ENCODE measurements around the gene AP5Z1.

The AP5Z1 gene

GRCh38 chr7:4734587-4735345, 40.7 kb upstream of the AP5Z1 start:
- DNase-seq = no peak
- no peaks in the 10 kb centered on the region for H3K27me3 ChIP-seq (replicated peaks; ENCODE audit: control insufficient read depth, insufficient read depth, low read length, poor library complexity, severe bottlenecking)
- no peak overlapping the region for H3K4me3 ChIP-seq (ENCODE audit: insufficient read depth, low read depth, low read length, poor library complexity, severe bottlenecking)
- peaks cover 25% of the 10 kb centered on the region for H3K4me1 ChIP-seq (ENCODE audit: control insufficient read depth, insufficient read depth, low read length, poor library complexity, severe bottlenecking)
- H3K36me3 ChIP-seq (ENCODE audit: control insufficient read depth, insufficient read depth, low read length) = peaks cover 6% of the 10 kb centered on the region
- H3K9me3 ChIP-seq (ENCODE audit: control insufficient read depth, low read length) = no peaks in the 10 kb centered on the region
- H3K27ac ChIP-seq (ENCODE audit: insufficient read depth, low read length, poor library complexity, severe bottlenecking) = peak overlapping the region; percentile 16

- Histone ChIP-seq H3K36me3 (ENCODE audit: control insufficient read depth, insufficient read depth, low read length) (peaks cover 17% of the 10 kb centered on the region), H3K27me3 (replicated peaks; ENCODE audit: control insufficient read depth, insufficient read depth, low read length, poor library complexity, severe bottlenecking) (no peaks in the 10 kb centered on the region), H3K4me3 (ENCODE audit: insufficient read depth, low read depth, low read length, poor library complexity, severe bottlenecking) (no peak overlapping the region), H3K4me1 (ENCODE audit: control insufficient read depth, insufficient read depth, low read length, poor library complexity, severe bottlenecking) (peaks cover 18% of the 10 kb centered on the region), H3K27ac (ENCODE audit: insufficient read depth, low read length, poor library complexity, severe bottlenecking) (no peak overlapping the region), H3K9me3 (ENCODE audit: control insufficient read depth, low read length) (no peaks in the 10 kb centered on the region)
- DNase-seq = no peak
Measured at GRCh38 chr7:4737300-4737699, 38.1 kb upstream of the AP5Z1 start.

GRCh38 chr7:4738711-4739527, 36.5 kb upstream of the AP5Z1 start:
- Histone ChIP-seq H3K4me3 (ENCODE audit: insufficient read depth, low read depth, low read length, poor library complexity, severe bottlenecking) (peak overlapping the region; percentile 3), H3K9me3 (ENCODE audit: control insufficient read depth, low read length) (no peaks in the 10 kb centered on the region), H3K27me3 (replicated peaks; ENCODE audit: control insufficient read depth, insufficient read depth, low read length, poor library complexity, severe bottlenecking) (no peaks in the 10 kb centered on the region), H3K4me1 (ENCODE audit: control insufficient read depth, insufficient read depth, low read length, poor library complexity, severe bottlenecking) (peaks cover 15% of the 10 kb centered on the region), H3K36me3 (ENCODE audit: control insufficient read depth, insufficient read depth, low read length) (peaks cover 21% of the 10 kb centered on the region), H3K27ac (ENCODE audit: insufficient read depth, low read length, poor library complexity, severe bottlenecking) (peak overlapping the region; percentile 48)
- DNase-seq = no peak

- Histone ChIP-seq H3K36me3 (ENCODE audit: control insufficient read depth, insufficient read depth, low read length) (peaks cover 21% of the 10 kb centered on the region), H3K4me1 (ENCODE audit: control insufficient read depth, insufficient read depth, low read length, poor library complexity, severe bottlenecking) (peaks cover 20% of the 10 kb centered on the region), H3K27me3 (replicated peaks; ENCODE audit: control insufficient read depth, insufficient read depth, low read length, poor library complexity, severe bottlenecking) (no peaks in the 10 kb centered on the region), H3K9me3 (ENCODE audit: control insufficient read depth, low read length) (no peaks in the 10 kb centered on the region), H3K27ac (ENCODE audit: insufficient read depth, low read length, poor library complexity, severe bottlenecking) (peak overlapping the region; percentile 48), H3K4me3 (ENCODE audit: insufficient read depth, low read depth, low read length, poor library complexity, severe bottlenecking) (peak overlapping the region; percentile 3)
- DNase-seq = peak; percentile 37 to 49 (median 46)
Measured at GRCh38 chr7:4739528-4739992, 35.9 kb upstream of the AP5Z1 start.

- Histone ChIP-seq H3K9me3 (ENCODE audit: control insufficient read depth, low read length) (no peaks in the 10 kb centered on the region), H3K4me3 (ENCODE audit: insufficient read depth, low read depth, low read length, poor library complexity, severe bottlenecking) (no peak overlapping the region), H3K4me1 (ENCODE audit: control insufficient read depth, insufficient read depth, low read length, poor library complexity, severe bottlenecking) (peaks cover 27% of the 10 kb centered on the region), H3K36me3 (ENCODE audit: control insufficient read depth, insufficient read depth, low read length) (peaks cover 21% of the 10 kb centered on the region), H3K27ac (ENCODE audit: insufficient read depth, low read length, poor library complexity, severe bottlenecking) (no peak overlapping the region), H3K27me3 (replicated peaks; ENCODE audit: control insufficient read depth, insufficient read depth, low read length, poor library complexity, severe bottlenecking) (no peaks in the 10 kb centered on the region)
- no peak for DNase-seq
Measured at GRCh38 chr7:4740796-4741195, 34.6 kb upstream of the AP5Z1 start.

- no peak overlapping the region for H3K4me3 ChIP-seq (ENCODE audit: insufficient read depth, low read depth, low read length, poor library complexity, severe bottlenecking)
- no peak overlapping the region for H3K27ac ChIP-seq (ENCODE audit: insufficient read depth, low read length, poor library complexity, severe bottlenecking)
- H3K27me3 ChIP-seq (replicated peaks; ENCODE audit: control insufficient read depth, insufficient read depth, low read length, poor library complexity, severe bottlenecking) = no peaks in the 10 kb centered on the region
- no peak for DNase-seq
- H3K9me3 ChIP-seq (ENCODE audit: control insufficient read depth, low read length) = no peaks in the 10 kb centered on the region
- peaks cover 21% of the 10 kb centered on the region for H3K36me3 ChIP-seq (ENCODE audit: control insufficient read depth, insufficient read depth, low read length)
- peaks cover 37% of the 10 kb centered on the region for H3K4me1 ChIP-seq (ENCODE audit: control insufficient read depth, insufficient read depth, low read length, poor library complexity, severe bottlenecking)
Measured at GRCh38 chr7:4742051-4742573, 33.3 kb upstream of the AP5Z1 start.

GRCh38 chr7:4742852-4743251, 32.6 kb upstream of the AP5Z1 start:
- Histone ChIP-seq H3K36me3 (ENCODE audit: control insufficient read depth, insufficient read depth, low read length) (peaks cover 21% of the 10 kb centered on the region), H3K4me1 (ENCODE audit: control insufficient read depth, insufficient read depth, low read length, poor library complexity, severe bottlenecking) (peaks cover 43% of the 10 kb centered on the region)

GRCh38 chr7:4744391-4745264, 30.8 kb upstream of the AP5Z1 start:
- H3K27me3 ChIP-seq (replicated peaks; ENCODE audit: control insufficient read depth, insufficient read depth, low read length, poor library complexity, severe bottlenecking) = no peaks in the 10 kb centered on the region
- H3K36me3 ChIP-seq (ENCODE audit: control insufficient read depth, insufficient read depth, low read length) = peaks cover 21% of the 10 kb centered on the region
- H3K9me3 ChIP-seq (ENCODE audit: control insufficient read depth, low read length) = no peaks in the 10 kb centered on the region
- peak overlapping the region; percentile 50 for H3K4me3 ChIP-seq (ENCODE audit: insufficient read depth, low read depth, low read length, poor library complexity, severe bottlenecking)
- H3K27ac ChIP-seq (ENCODE audit: insufficient read depth, low read length, poor library complexity, severe bottlenecking) = peak overlapping the region; percentile 90
- peak; percentile 42 to 69 (median 68) for DNase-seq
- peaks cover 39% of the 10 kb centered on the region for H3K4me1 ChIP-seq (ENCODE audit: control insufficient read depth, insufficient read depth, low read length, poor library complexity, severe bottlenecking)

More at GRCh38 chr7:4742852-4743251, 32.6 kb upstream of the AP5Z1 start:
- H3K4me3 ChIP-seq (ENCODE audit: insufficient read depth, low read depth, low read length, poor library complexity, severe bottlenecking) = no peak overlapping the region
- H3K9me3 ChIP-seq (ENCODE audit: control insufficient read depth, low read length) = no peaks in the 10 kb centered on the region
- H3K27me3 ChIP-seq (replicated peaks; ENCODE audit: control insufficient read depth, insufficient read depth, low read length, poor library complexity, severe bottlenecking) = no peaks in the 10 kb centered on the region
- peak overlapping the region; percentile 23 for H3K27ac ChIP-seq (ENCODE audit: insufficient read depth, low read length, poor library complexity, severe bottlenecking)
- no peak for DNase-seq

GRCh38 chr7:4745265-4745919, 30.0 kb upstream of the AP5Z1 start:
- H3K36me3 ChIP-seq (ENCODE audit: control insufficient read depth, insufficient read depth, low read length) = peaks cover 21% of the 10 kb centered on the region
- H3K27ac ChIP-seq (ENCODE audit: insufficient read depth, low read length, poor library complexity, severe bottlenecking) = peak overlapping the region; percentile 90
- DNase-seq = no peak
- peak overlapping the region; percentile 50 for H3K4me3 ChIP-seq (ENCODE audit: insufficient read depth, low read depth, low read length, poor library complexity, severe bottlenecking)
- no peaks in the 10 kb centered on the region for H3K27me3 ChIP-seq (replicated peaks; ENCODE audit: control insufficient read depth, insufficient read depth, low read length, poor library complexity, severe bottlenecking)
- H3K4me1 ChIP-seq (ENCODE audit: control insufficient read depth, insufficient read depth, low read length, poor library complexity, severe bottlenecking) = peaks cover 36% of the 10 kb centered on the region
- H3K9me3 ChIP-seq (ENCODE audit: control insufficient read depth, low read length) = no peaks in the 10 kb centered on the region

Measured in effector memory CD4-positive, alpha-beta T cell (primary cell).